NCI-H2081 treated with DMSO at 0.1 percent for 48 hours (cell line): ENCODE results near the gene PRSS8.
A peak's percentile ranks its signal among the peaks of the same experiment; 100 is the strongest.

ENCODE experiments used
- DNase-seq: peaks from one replicate; lab custom pipeline; 2025; lab: John Stamatoyannopoulos, UW

The PRSS8 gene

GRCh38 chr16:31128711-31129567 is 6.6 kb downstream of the PRSS8 start:
- no peak for DNase-seq

DNA sequence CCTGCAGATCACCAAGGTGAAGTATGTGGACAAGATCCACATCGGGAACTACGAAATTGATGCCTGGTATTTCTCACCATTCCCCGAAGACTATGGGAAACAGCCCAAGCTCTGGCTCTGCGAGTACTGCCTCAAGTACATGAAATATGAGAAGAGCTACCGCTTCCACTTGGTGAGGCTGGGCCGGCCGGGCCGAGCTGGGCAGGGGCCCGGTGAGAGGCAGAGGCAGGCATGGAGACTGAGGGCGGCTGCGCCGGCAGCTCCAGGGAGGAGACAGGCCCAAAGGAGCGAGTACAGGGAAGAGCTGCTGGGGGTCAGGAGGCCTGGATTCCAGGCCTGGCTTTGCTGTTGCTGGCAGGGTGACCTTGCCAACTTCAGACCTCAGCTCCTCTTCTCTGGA is 8.3 kb downstream of the PRSS8 start:
- no peak for DNase-seq

GRCh38 chr16:31125844-31126243 is 9.7 kb downstream of the PRSS8 start:
- DNase-seq: no peak

DNA sequence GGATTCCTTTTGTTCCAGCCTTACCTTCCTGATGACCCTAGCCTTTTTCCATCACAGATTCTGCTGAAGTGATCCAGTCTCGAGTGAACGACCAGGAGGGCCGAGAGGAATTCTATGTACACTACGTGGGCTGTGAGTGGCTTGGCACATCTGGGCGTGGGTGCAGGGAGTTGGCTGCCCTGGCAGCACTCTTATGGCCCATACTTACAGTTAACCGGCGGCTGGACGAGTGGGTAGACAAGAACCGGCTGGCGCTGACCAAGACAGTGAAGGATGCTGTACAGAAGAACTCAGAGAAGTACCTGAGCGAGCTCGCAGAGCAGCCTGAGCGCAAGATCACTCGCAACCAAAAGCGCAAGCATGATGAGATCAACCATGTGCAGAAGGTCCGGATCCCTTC is 15.4 kb downstream of the PRSS8 start:
- DNase-seq: no peak

GRCh38 chr16:31118223-31119155 is 17.0 kb downstream of the PRSS8 start:
- DNase-seq: no peak

DNA sequence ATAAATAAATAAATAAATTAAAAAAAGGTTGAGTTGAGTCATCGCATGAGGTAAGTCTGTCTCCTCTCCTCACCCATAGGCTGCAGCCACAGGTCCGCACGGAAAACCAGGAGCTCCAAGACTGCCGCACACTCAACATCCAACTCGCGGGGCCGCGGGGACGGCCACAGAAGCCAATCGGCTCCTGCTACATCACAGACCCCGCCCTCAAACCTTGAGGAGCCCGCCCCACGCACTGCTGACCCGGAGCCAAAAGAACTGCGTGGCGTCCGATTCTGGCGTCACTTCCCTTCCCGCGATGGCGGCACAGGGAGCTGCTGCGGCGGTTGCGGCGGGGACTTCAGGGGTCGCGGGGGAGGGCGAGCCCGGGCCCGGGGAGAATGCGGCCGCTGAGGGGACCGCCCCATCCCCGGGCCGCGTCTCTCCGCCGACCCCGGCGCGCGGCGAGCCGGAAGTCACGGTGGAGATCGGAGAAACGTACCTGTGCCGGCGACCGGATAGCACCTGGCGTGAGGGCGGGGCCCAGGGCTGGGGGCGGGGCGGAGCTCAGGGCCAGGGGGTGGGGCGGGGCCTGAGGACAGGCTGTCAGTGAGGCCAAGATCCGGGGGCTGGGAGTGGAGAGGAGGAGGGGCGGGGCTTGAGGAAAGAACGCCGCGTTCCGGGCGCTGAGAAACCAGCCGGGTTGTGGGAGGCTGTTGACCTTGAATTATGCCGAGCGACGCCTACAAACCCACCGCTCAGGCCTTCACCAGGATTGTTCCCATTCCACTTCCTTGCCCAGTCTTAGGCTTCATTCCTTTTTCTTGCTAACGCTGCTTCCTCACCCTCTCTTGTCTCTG is 17.9 kb downstream of the PRSS8 start, which contains the start of gene KAT8:
Gene KAT8, plus strand, starts transcription at position 281 of the 839 bp plus-strand sequence. Its CDS starts 18 bp downstream, at position 299.
- peak; percentile 53 for DNase-seq

DNA sequence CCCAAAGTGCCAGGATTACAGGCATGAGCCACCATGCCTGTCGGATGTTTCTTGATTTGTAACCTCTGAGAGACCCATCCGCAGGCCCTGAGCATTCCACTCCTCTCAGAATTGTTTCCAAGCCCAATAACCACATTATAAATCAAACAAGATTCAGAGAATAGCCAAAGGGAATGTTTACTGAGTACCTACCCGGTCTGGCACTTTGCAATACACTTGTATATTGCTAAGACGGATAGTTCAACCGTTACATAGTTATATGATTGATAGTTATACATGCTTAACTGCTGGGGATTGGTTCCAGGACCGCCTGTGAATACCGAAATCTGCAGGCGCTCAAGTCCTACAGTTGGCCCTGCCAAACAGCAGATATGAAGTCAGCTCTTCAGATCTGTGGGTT is 21.1 kb downstream of the PRSS8 start:
- DNase-seq: no peak

DNA sequence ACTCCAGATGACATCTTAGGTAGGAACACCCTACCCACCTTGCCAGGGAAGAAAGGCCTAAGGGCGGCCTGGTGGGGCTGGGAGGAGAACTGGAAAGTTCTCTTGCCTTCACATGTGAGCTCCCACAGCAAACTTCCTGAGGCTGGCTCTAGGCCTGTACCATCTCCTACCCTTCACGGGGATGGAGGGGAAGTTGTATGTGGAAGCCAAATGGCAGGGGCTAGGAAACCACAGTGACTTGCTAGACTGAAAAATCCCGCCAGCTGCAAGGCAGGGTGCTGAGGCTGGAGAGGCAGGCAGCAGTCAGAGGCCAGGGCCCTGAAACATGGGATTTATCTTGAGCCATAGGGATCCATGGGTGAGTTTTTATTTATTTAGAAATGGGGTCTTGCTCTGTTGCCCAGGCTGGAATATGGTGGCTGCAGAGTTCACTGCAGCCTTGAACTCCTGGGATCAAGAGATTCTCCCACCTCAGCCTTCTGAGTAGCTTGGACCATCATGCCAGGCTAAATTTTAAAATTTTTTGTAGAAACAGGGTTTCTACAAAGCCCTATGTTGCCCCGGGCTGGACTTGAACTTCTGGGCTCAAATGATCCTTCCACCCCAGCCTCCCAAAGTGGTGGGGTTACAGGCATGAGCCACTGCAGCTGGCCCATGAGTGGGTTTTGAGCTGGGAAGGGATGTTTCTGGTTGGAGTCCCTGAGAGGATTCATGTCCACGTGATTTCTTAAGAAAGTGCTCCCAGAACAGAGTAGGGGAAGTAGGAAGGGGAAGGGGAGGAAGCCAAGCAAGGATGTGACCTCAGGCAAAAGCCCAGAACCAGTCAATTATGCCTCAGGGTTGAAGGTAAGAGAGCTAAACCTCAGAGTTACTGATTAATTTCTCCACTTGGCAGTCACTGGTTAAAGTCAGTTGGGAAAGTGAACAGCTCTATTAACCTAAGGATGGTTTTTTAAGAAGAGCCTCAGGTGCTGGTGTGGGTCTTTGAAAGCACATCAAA is 22.1 kb downstream of the PRSS8 start:
- DNase-seq: no peak

DNA sequence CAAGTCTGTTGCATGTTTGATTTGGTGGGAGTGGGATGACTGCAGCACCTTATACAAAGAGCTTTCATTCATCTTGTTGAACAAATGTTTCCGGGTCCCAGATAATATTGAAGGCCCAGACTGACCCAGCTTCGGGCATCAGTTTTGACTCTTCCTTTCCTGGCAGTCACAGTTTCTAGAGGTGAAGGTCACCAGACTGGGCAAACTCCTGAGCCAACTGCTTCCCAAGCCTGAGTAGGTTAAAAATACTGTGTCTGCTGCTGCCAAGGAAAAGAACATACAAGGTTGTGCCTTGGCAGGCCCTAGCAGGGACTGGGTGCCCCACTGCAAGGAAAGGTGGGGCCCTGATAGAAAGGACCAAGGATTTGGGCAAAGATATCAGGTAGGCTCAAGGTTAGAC is 22.8 kb downstream of the PRSS8 start:
- no peak for DNase-seq

GRCh38 chr16:31111881-31112466 is 23.6 kb downstream of the PRSS8 start:
- DNase-seq: no peak

DNA sequence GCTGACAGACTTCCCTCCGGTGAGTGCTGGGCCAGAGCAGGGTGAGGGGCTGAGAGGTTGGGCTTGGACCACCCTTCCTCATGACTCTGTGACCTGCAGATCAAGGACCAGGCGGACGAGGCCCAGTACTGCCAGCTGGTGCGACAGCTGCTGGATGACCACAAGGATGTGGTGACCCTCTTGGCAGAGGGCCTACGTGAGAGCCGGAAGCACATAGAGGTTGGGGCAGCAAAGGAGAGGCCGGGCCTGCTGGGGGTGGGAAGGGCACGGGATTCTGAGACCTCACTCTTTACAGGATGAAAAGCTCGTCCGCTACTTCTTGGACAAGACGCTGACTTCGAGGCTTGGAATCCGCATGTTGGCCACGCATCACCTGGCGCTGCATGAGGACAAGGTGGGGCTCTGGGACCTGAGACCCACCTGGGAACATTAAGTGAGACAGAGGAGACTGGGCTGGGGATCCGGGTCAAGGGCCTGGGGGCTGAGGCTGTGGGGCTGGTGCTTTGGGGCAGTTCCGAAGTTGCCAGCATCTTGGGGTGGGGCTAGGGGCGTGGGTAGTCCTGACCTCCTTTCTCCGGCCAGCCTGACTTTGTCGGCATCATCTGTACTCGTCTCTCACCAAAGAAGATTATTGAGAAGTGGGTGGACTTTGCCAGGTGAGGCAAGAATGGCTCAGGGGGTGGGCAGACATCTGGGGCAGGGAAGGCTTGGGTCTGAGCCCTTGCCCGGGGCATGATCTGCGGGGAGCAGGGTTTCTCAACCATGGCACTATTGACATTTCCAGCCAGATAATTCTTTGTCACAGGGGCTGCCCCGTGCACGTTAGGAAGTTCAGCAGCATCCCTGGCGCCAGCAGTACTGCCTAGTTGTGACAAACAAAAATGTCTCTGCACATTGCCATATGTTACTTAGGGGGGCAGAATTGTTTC is 25.2 kb downstream of the PRSS8 start:
- no peak for DNase-seq

- no peak for DNase-seq
These were observed 25.9 kb downstream of the PRSS8 start for GRCh38 chr16:31109622-31110021.

DNA sequence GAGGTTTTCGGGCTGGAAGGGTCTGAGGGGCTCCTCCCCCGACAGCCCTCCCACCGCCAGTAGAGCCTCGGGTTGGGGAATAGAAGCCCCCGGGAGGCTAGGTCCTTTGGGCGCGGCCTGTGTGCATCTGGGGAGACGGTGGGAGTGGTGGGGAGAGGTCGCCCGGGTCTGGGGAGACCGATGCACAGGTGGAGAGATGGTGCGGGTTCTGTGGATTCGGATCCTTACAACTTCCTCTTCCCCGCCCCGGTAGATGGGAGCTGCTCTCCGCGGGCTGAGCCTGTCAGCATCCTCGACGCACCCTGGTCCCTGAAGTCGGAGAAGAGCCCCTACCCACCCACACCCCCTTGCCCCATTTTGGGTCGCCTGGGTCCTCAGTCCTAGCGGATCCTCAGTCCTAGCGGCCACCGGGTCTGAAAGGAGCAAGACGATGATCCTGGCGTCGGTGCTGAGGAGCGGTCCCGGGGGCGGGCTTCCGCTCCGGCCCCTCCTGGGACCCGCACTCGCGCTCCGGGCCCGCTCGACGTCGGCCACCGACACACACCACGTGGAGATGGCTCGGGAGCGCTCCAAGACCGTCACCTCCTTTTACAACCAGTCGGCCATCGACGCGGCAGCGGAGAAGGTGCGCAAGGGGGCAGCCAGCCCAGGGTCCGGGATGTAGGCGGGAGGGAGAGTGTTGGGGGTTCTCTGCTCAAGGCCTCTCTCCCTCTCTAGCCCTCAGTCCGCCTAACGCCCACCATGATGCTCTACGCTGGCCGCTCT is 26.6 kb downstream of the PRSS8 start:
- no peak for DNase-seq

- no peak for DNase-seq
These were observed 27.3 kb downstream of the PRSS8 start, which contains the start of gene BCKDK for GRCh38 chr16:31108035-31108793. BCKDK (plus strand) TSS chr16:31108386; CDS start chr16:31109224, 838 bp downstream.

GRCh38 chr16:31107465-31107867 is 28.1 kb downstream of the PRSS8 start:
- DNase-seq: no peak

- DNase-seq: no peak
These were observed 28.7 kb downstream of the PRSS8 start for GRCh38 chr16:31106509-31107464.
